PC-9 (cell line): ENCODE results near the gene TOX2.

Source experiments
- EZH2 ChIP-seq: fragments of 200-600 bp; sonication (generic); IDR thresholded peaks from 2 replicates; pipeline ENCODE4 v1.8.0; 2017; ENCODE audit warnings: antibody characterized with exemption, low read depth
- TF ChIP-seq, protein P1 (sequence below): fragments of 200-600 bp; sonication (generic); conservative IDR thresholded peaks from 2 replicates; pipeline ENCODE4 v1.6.1; 2017; ENCODE audit warnings: mixed run types, antibody characterized with exemption, mild to moderate bottlenecking, moderate library complexity

DNA sequence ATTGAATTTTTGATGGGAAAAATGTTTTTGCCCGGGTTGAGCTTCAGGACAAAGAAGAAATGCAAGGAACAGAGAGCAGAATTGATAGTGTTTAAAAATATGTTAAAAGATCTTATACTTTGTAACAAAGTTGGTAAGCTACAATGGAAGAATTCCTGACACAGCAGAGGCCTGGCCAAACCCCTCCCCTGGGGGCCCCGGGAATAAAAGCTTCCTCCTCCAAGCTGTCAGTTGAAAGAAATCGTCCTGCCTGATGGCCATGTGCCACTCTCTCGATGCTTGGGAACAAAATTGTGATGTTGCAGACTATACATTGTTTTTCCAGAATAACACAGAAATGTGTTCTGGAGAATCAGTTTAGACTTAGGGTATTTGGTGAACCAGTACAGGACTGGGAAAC, 14.2 kb upstream of the TOX2 start:
- TF ChIP-seq, protein P1, sequence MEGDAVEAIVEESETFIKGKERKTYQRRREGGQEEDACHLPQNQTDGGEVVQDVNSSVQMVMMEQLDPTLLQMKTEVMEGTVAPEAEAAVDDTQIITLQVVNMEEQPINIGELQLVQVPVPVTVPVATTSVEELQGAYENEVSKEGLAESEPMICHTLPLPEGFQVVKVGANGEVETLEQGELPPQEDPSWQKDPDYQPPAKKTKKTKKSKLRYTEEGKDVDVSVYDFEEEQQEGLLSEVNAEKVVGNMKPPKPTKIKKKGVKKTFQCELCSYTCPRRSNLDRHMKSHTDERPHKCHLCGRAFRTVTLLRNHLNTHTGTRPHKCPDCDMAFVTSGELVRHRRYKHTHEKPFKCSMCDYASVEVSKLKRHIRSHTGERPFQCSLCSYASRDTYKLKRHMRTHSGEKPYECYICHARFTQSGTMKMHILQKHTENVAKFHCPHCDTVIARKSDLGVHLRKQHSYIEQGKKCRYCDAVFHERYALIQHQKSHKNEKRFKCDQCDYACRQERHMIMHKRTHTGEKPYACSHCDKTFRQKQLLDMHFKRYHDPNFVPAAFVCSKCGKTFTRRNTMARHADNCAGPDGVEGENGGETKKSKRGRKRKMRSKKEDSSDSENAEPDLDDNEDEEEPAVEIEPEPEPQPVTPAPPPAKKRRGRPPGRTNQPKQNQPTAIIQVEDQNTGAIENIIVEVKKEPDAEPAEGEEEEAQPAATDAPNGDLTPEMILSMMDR, result no peak
- no peak for TF ChIP-seq EZH2
